DND-41 (cell line): ENCODE measurements around the gene NEGR1.

Source experiments
- ATAC-seq: fragments of 200-7000 bp; cut with Tn5 transposase; 3 replicates; pipeline ENCODE4 v1.9.1; 2021; ENCODE audit warnings: low read depth; ENCODE audit not compliant: insufficient read depth
- DNase-seq: peaks from one replicate; pipeline ENCODE4 v3.0.0-alpha.2; 2020
- H2AFZ ChIP-seq: 2 replicates; pipeline ENCODE4 v1.6.0; 2012; ENCODE audit warnings: low read depth, low read length
- H3K27ac ChIP-seq: 2 replicates; pipeline ENCODE4 v1.5.1; 2012; ENCODE audit warnings: low read length, inconsistent platforms
- H3K27me3 ChIP-seq: fragments of 200-600 bp; sonication (generic); 2 replicates; pipeline ENCODE4 v1.6.0; 2012; ENCODE audit warnings: low read length, mild to moderate bottlenecking, inconsistent platforms; ENCODE audit not compliant: insufficient read depth, poor library complexity
- H3K36me3 ChIP-seq: 2 replicates; pipeline ENCODE4 v1.5.1; 2012; ENCODE audit warnings: low read length, inconsistent platforms; ENCODE audit not compliant: insufficient read depth
- H3K4me1 ChIP-seq: 2 replicates; pipeline ENCODE4 v1.5.1; 2012; ENCODE audit warnings: mild to moderate bottlenecking, low read length; ENCODE audit not compliant: insufficient read depth
- H3K4me2 ChIP-seq: 2 replicates; pipeline ENCODE4 v1.6.0; 2012; ENCODE audit warnings: mild to moderate bottlenecking, moderate library complexity, low read length, inconsistent platforms; ENCODE audit not compliant: insufficient read depth
- H3K4me3 ChIP-seq, 2 experiments: fragments of 200-600 bp in 1 of 2; shearing (Covaris generic) in 1 of 2; 2 replicates each; pipeline ENCODE4 v1.5.1; 2012 to 2016; ENCODE audit warnings: inconsistent platforms in 2 of 2, low read length in 2 of 2, mild to moderate bottlenecking in 2 of 2, low read depth in 1 of 2, moderate library complexity in 1 of 2
- H3K79me2 ChIP-seq: 2 replicates; pipeline ENCODE4 v1.6.0; 2012; ENCODE audit warnings: low read length, inconsistent platforms; ENCODE audit not compliant: insufficient read depth
- H3K9ac ChIP-seq: 2 replicates; pipeline ENCODE4 v1.6.0; 2012; ENCODE audit warnings: low read depth, mild to moderate bottlenecking, inconsistent platforms, low read length, moderate library complexity
- H3K9me3 ChIP-seq: 2 replicates; pipeline ENCODE4 v1.5.1; 2012; ENCODE audit warnings: low read length, moderate library complexity, mild to moderate bottlenecking, inconsistent platforms; ENCODE audit not compliant: insufficient read depth, severe bottlenecking
- H4K20me1 ChIP-seq: 2 replicates; pipeline ENCODE4 v1.6.0; 2012; ENCODE audit warnings: low read length; ENCODE audit not compliant: insufficient read depth
- EZH2 ChIP-seq: IDR thresholded peaks from 3 replicates; pipeline ENCODE4 v1.6.1; 2012; ENCODE audit warnings: borderline replicate concordance, low read depth, mild to moderate bottlenecking, moderate library complexity, low read length, inconsistent platforms; ENCODE audit not compliant: severe bottlenecking
- TF ChIP-seq, protein P1 (sequence below): IDR thresholded peaks from 2 replicates; pipeline ENCODE4 v1.5.1; 2012; ENCODE audit warnings: borderline replicate concordance, low read length, moderate library complexity, mild to moderate bottlenecking; ENCODE audit not compliant: poor library complexity, severe bottlenecking; ENCODE audit errors: extremely low read depth

NEGR1 gene

DNA sequence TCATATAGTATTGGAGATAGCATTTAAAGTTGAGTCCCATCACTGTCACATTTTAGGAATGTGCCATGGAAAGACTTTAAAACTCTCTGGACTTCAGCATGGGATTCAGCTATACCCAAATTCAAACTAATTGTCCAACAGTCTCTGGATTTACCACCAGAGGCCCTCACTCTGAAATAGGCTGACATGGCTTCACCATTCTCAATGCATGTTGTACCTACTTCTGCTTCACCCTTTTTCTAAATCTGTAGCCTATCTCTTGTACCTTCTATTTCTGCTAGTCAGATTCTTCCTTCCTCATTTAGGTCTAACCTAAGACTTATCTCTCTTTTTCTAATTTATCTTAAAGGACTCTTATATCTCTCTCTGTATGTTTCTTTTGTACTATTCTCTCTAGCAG is 688.8 kb downstream of the NEGR1 start:
- H3K4me1 ChIP-seq: no peaks in the 10 kb centered on the region
- no peaks in the 10 kb centered on the region for H3K27me3 ChIP-seq
- H3K79me2 ChIP-seq: no peaks in the 10 kb centered on the region
- no peak for DNase-seq
- no peak overlapping the region for H3K4me3 ChIP-seq
- no peak overlapping the region for H3K4me2 ChIP-seq
- H2AFZ ChIP-seq: no peak overlapping the region
- H3K9ac ChIP-seq: no peak overlapping the region
- no peak overlapping the region for H3K27ac ChIP-seq
- no peak for TF ChIP-seq EZH2
- TF ChIP-seq, protein P1, sequence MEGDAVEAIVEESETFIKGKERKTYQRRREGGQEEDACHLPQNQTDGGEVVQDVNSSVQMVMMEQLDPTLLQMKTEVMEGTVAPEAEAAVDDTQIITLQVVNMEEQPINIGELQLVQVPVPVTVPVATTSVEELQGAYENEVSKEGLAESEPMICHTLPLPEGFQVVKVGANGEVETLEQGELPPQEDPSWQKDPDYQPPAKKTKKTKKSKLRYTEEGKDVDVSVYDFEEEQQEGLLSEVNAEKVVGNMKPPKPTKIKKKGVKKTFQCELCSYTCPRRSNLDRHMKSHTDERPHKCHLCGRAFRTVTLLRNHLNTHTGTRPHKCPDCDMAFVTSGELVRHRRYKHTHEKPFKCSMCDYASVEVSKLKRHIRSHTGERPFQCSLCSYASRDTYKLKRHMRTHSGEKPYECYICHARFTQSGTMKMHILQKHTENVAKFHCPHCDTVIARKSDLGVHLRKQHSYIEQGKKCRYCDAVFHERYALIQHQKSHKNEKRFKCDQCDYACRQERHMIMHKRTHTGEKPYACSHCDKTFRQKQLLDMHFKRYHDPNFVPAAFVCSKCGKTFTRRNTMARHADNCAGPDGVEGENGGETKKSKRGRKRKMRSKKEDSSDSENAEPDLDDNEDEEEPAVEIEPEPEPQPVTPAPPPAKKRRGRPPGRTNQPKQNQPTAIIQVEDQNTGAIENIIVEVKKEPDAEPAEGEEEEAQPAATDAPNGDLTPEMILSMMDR: peak; percentile 30
- H3K36me3 ChIP-seq: no peaks in the 10 kb centered on the region
- no peaks in the 10 kb centered on the region for H4K20me1 ChIP-seq
- H3K9me3 ChIP-seq: no peaks in the 10 kb centered on the region
- no peak for ATAC-seq

DNA sequence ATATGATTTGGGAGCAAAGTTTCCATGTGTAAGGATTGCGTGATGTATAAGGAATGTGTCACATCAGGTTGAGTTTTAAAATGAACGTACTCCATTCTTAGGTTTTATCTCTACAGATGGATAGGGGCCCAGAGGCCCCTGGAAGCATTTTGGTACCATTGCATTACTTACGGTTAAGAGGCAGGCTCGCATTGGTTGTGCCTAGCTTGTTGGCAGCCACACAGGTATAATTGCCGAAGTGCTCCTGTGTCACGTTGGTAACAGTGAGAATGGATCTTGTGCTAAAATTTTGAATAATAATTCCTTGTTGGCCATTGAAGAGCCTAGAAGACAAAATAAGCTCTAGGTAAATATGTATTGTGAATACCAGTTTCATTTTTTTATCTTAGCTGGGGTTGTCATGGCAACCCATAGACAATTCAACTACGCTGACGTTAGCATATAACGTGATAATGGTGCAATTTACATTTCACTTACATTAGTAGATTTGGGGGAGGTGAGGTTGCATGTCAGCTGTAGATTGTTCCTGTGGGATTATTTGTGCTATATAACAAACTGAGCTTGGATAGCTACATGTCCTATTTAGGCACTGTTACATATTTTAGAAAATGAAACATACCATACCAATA is 689.6 kb downstream of the NEGR1 start:
- TF ChIP-seq, protein P1: no peak
- no peak for TF ChIP-seq EZH2
- Histone ChIP-seq H3K27me3 (no peaks in the 10 kb centered on the region), H3K4me2 (no peak overlapping the region), H3K9me3 (no peaks in the 10 kb centered on the region), H3K27ac (no peak overlapping the region), H3K4me3 (no peak overlapping the region), H3K79me2 (no peaks in the 10 kb centered on the region), H3K9ac (no peak overlapping the region), H3K36me3 (no peaks in the 10 kb centered on the region), H4K20me1 (no peaks in the 10 kb centered on the region), H2AFZ (no peak overlapping the region), H3K4me1 (no peaks in the 10 kb centered on the region)
- ATAC-seq: no peak
- no peak for DNase-seq

DNA sequence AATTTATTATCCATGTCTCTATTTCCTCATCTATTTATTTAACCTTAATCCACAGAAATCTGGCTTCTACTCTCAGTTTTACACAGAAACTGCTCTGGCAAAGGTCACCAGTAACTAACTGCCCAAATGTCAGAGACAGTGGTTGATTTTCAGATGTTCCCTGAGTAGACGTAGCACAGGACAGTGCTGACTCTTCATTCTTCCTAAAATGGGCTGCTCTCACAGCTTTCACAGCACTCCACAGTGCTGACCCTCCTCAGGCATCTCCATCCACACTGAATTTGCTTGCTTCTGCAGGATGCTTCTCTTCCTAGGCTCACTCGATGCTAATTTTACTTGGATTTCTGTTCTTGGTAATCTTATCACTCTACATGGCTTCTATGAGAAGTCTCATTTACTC is 693.3 kb downstream of the NEGR1 start:
- H3K9ac ChIP-seq: no peak overlapping the region
- H3K9me3 ChIP-seq: no peaks in the 10 kb centered on the region
- ATAC-seq: no peak
- no peaks in the 10 kb centered on the region for H3K79me2 ChIP-seq
- H3K4me1 ChIP-seq: no peaks in the 10 kb centered on the region
- TF ChIP-seq EZH2: no peak
- TF ChIP-seq, protein P1: no peak
- H3K27me3 ChIP-seq: no peaks in the 10 kb centered on the region
- H3K4me2 ChIP-seq: no peak overlapping the region
- no peak overlapping the region for H3K27ac ChIP-seq
- H2AFZ ChIP-seq: no peak overlapping the region
- no peaks in the 10 kb centered on the region for H4K20me1 ChIP-seq
- DNase-seq: no peak
- H3K36me3 ChIP-seq: no peaks in the 10 kb centered on the region
- H3K4me3 ChIP-seq: no peak overlapping the region
